Esophagus squamous epithelium (tissue), 5 donors: ENCODE data around the gene ZNF678. TPM values are rescaled to one million over a fixed set of nuclear protein-coding genes. Genes with fewer than 3 reads are reported as not detected.
"Not testable (repeated sequence)": the region's sequence is repeated elsewhere in the genome, so short reads cannot be mapped to it uniquely, and the experiment has no call there.

ENCODE experiments used
- DNase-seq: peaks from one replicate; lab custom pipeline; 2025; lab: John Stamatoyannopoulos, UW
- H3K27ac ChIP-seq, 4 donors: fragments of 200-600 bp; sonication (generic); one replicate each; pipeline ENCODE4 v1.5.1; 2016 to 2019; ENCODE audit warnings: mild to moderate bottlenecking in 1 of 4
- H3K27me3 ChIP-seq, 4 donors: fragments of 200-600 bp; sonication (generic); 1 replicate in 3 of 4; 2 replicates in 1 of 4; pipeline versions ENCODE4 v1.5.1 to v1.6.0; 2017 to 2021; ENCODE audit warnings: antibody characterized with exemption in 1 of 4
- H3K36me3 ChIP-seq, 3 donors: fragments of 200-600 bp; sonication (generic); one replicate each; pipeline ENCODE4 v1.5.1; 2016 to 2019
- H3K4me1 ChIP-seq, 3 donors: fragments of 200-600 bp; sonication (generic); one replicate each; pipeline ENCODE4 v1.5.1; 2017 to 2019
- H3K4me3 ChIP-seq, 4 donors: fragments of 200-600 bp; sonication (generic); 1 replicate in 3 of 4; 2 replicates in 1 of 4; pipeline ENCODE4 v1.5.1; 2016 to 2019; ENCODE audit warnings: mild to moderate bottlenecking in 2 of 4, moderate library complexity in 1 of 4
- H3K9me3 ChIP-seq, 3 donors: fragments of 200-600 bp; sonication (generic); one replicate each; pipeline ENCODE4 v1.5.1; 2016 to 2019
- CTCF ChIP-seq, 6 experiments: fragments of 450-650 bp in 4 of 6; fragments of 200-600 bp in 2 of 6; sonication (generic) in 2 of 6; IDR thresholded peaks; one replicate each; pipeline ENCODE4 v1.5.1; 2016 to 2019; ENCODE audit warnings: antibody characterized with exemption in 6 of 6, mild to moderate bottlenecking in 4 of 6, moderate library complexity in 4 of 6
- POLR2A ChIP-seq, 4 donors: fragments of 450-650 bp; IDR thresholded peaks; one replicate each; pipeline ENCODE4 v1.6.1; 2017; ENCODE audit warnings: antibody characterized with exemption in 4 of 4, mild to moderate bottlenecking in 4 of 4, moderate library complexity in 3 of 4
- WGBS, 2 donors: methylation state at CpG; one replicate each; pipeline ENCODE4 v1.1.5; 2018; 5-methylcytosine and 5-hydroxymethylcytosine counted together
- intact Hi-C: fragments of 100-400 bp; cut with DNase I; formaldehyde crosslinking; loops from one replicate; pipeline ENCODE4 v1.15.0; 2022
- total RNA-seq, 4 donors: library from RNA; depleted of rRNA; stranded (reverse); fragments of >200 nt; gene quantifications; one replicate each; pipeline ENCODE4 v1.1.0, GENCODE V29; 2016
- donor health status: DM: yes; HTN: yes; CAD: no.

ZNF678 gene
- total RNA-seq, 4 donors from 2014 or later = 1.5 to 7.6 (median 3.2) TPM

- WGBS, 2 donors = 88 to 95% methylated on average over 3 of the region's 3 CpGs
- Histone ChIP-seq H3K4me3 (no peak overlapping the region), H3K27ac (no peak overlapping the region), H3K4me1 (no peaks in the 10 kb centered on the region), H3K9me3 (peaks cover 0 to 56% (median 19%) of the 10 kb centered on the region in 3 donors), H3K36me3 (peaks cover 0 to 4% (median 0%) of the 10 kb centered on the region in 3 donors), H3K27me3 (no peaks in the 10 kb centered on the region)
- intact Hi-C loops = no loop called here
- no peak for DNase-seq
- TF ChIP-seq CTCF (IDR thresholded peaks at IDR 0.05) = no peak
- no peak for TF ChIP-seq POLR2A (IDR thresholded peaks at IDR 0.05)
Observed at GRCh38 chr1:227604446-227604845, 41.1 kb downstream of the ZNF678 start.

- 88 to 89% methylated on average over 8 to 9 of the region's 9 CpGs for WGBS, 2 donors
- H3K4me1 ChIP-seq, H3K27me3 ChIP-seq, H3K4me3 ChIP-seq, H3K27ac ChIP-seq, intact Hi-C loops, DNase-seq: not testable (repeated sequence)
- Histone ChIP-seq H3K36me3 (peaks cover 0 to 18% (median 0%) of the 10 kb centered on the region in 3 donors), H3K9me3 (peaks cover 0 to 64% (median 14%) of the 10 kb centered on the region in 3 donors)
Observed at GRCh38 chr1:227606271-227606670, 42.9 kb downstream of the ZNF678 start.

GRCh38 chr1:227607336-227607898 lies 44.1 kb downstream of the ZNF678 start:
- Histone ChIP-seq H3K4me3 (no peak overlapping the region), H3K36me3 (peaks cover 0 to 29% (median 4%) of the 10 kb centered on the region in 3 donors), H3K9me3 (peaks cover 0 to 65% (median 14%) of the 10 kb centered on the region in 3 donors), H3K27ac (no peak overlapping the region), H3K27me3 (no peaks in the 10 kb centered on the region), H3K4me1 (no peaks in the 10 kb centered on the region)
- 91 to 92% methylated on average over 3 of the region's 3 CpGs for WGBS, 2 donors
- intact Hi-C loops = no loop called here
- no peak for DNase-seq
- no peak for TF ChIP-seq CTCF (IDR thresholded peaks at IDR 0.05)
- no peak for TF ChIP-seq POLR2A (IDR thresholded peaks at IDR 0.05)

GRCh38 chr1:227612658-227613057 lies 49.3 kb downstream of the ZNF678 start:
- TF ChIP-seq POLR2A (IDR thresholded peaks at IDR 0.05) = no peak
- TF ChIP-seq CTCF (IDR thresholded peaks at IDR 0.05) = no peak
- intact Hi-C loops = no loop called here
- H3K36me3 ChIP-seq = peaks cover 0 to 55% (median 4%) of the 10 kb centered on the region in 3 donors
- no peaks in the 10 kb centered on the region for H3K4me1 ChIP-seq
- no peak for DNase-seq
- H3K4me3 ChIP-seq = no peak overlapping the region
- H3K27ac ChIP-seq = no peak overlapping the region
- H3K9me3 ChIP-seq = peaks cover 0 to 51% (median 6%) of the 10 kb centered on the region in 3 donors
- 91 to 95% methylated on average over 1 of the region's 1 CpG for WGBS, 2 donors
- H3K27me3 ChIP-seq = no peaks in the 10 kb centered on the region

- no peak overlapping the region for H3K4me3 ChIP-seq
- 88 to 100% methylated on average over 1 of the region's 1 CpG for WGBS, 2 donors
- no peak for DNase-seq
- no peaks in the 10 kb centered on the region for H3K27me3 ChIP-seq
- H3K9me3 ChIP-seq = peaks cover 0 to 55% (median 12%) of the 10 kb centered on the region in 3 donors
- TF ChIP-seq POLR2A (IDR thresholded peaks at IDR 0.05) (no peak), CTCF (IDR thresholded peaks at IDR 0.05) (no peak)
- no peaks in the 10 kb centered on the region for H3K4me1 ChIP-seq
- no peak overlapping the region for H3K27ac ChIP-seq
- intact Hi-C loops = no loop called here
- H3K36me3 ChIP-seq = peaks cover 0 to 60% (median 4%) of the 10 kb centered on the region in 3 donors
Observed at GRCh38 chr1:227613526-227613925, 50.2 kb downstream of the ZNF678 start.
